ENCODE measurements around the gene MAPK11. TPM values are rescaled to one million over a fixed set of nuclear protein-coding genes. Genes with fewer than 3 reads are reported as not detected.

Gene MAPK11
- total RNA-seq, 4 donors from 2014 or later = 2.0 to 14.0 (median 2.5) TPM; not detected in 1

DNA sequence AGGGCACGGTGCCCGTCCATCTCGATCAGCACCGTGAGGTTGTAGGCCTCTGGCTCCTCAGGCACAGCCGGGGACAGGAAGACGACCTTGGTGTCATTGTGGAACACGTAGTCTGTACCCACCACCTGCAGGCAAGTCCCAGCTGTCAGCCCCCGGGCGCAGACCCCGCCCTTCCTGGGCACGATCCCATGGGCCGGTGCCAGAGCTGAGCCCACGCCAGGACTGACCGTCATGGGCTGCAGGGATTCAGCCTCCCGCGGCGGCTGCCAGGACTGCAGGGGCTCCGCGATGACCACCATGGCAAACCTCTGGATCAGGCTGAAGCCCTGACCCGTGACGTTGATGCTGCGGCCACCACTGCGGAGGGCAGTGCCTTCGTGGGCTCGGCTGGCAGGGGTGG, 11.8 kb upstream of the MAPK11 start:
- Histone ChIP-seq H3K9me3 (no peaks in the 10 kb centered on the region), H3K36me3 (peaks cover 0 to 94% (median 0%) of the 10 kb centered on the region in 3 donors), H3K27me3 (no peaks in the 10 kb centered on the region), H3K4me1 (peaks cover 0 to 8% (median 0%) of the 10 kb centered on the region in 4 donors), H3K4me3 (no peak overlapping the region), H3K27ac (peak overlapping the region in 3 of 4 donors; percentile 19 to 62 (median 32))
- TF ChIP-seq, protein P1, sequence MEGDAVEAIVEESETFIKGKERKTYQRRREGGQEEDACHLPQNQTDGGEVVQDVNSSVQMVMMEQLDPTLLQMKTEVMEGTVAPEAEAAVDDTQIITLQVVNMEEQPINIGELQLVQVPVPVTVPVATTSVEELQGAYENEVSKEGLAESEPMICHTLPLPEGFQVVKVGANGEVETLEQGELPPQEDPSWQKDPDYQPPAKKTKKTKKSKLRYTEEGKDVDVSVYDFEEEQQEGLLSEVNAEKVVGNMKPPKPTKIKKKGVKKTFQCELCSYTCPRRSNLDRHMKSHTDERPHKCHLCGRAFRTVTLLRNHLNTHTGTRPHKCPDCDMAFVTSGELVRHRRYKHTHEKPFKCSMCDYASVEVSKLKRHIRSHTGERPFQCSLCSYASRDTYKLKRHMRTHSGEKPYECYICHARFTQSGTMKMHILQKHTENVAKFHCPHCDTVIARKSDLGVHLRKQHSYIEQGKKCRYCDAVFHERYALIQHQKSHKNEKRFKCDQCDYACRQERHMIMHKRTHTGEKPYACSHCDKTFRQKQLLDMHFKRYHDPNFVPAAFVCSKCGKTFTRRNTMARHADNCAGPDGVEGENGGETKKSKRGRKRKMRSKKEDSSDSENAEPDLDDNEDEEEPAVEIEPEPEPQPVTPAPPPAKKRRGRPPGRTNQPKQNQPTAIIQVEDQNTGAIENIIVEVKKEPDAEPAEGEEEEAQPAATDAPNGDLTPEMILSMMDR (IDR thresholded peaks at IDR 0.05) = no peak
- TF ChIP-seq POLR2A (IDR thresholded peaks at IDR 0.05) = no peak
- no peak for DNase-seq

DNA sequence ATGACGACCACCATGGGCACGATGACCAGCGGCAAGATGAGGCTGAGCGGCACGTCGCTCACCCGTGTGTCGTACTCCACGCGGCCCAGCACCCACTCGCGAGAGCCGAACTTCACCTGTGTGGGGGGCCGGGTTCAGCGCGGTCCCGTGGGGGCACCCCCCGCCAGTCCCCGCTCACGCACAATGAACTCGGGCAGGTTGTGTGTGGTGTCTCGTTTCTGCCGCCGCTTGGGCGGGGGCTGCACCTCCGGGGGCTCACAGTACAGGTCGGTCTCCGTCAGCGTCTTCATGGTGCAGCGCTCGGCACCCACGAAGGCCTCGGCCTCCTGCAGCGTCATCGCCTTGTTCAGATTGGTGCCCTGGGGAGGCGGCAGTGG, 11.2 kb upstream of the MAPK11 start:
- TF ChIP-seq, protein P1 (IDR thresholded peaks at IDR 0.05) = no peak
- no peak for TF ChIP-seq POLR2A (IDR thresholded peaks at IDR 0.05)
- no peaks in the 10 kb centered on the region for H3K27me3 ChIP-seq
- no peak for DNase-seq
- H3K36me3 ChIP-seq = peaks cover 0 to 94% (median 0%) of the 10 kb centered on the region in 3 donors
- no peaks in the 10 kb centered on the region for H3K9me3 ChIP-seq
- H3K27ac ChIP-seq = peak overlapping the region in 1 of 4 donors; percentile 62
- H3K4me3 ChIP-seq = no peak overlapping the region
- H3K4me1 ChIP-seq = peaks cover 0 to 8% (median 0%) of the 10 kb centered on the region in 4 donors

DNA sequence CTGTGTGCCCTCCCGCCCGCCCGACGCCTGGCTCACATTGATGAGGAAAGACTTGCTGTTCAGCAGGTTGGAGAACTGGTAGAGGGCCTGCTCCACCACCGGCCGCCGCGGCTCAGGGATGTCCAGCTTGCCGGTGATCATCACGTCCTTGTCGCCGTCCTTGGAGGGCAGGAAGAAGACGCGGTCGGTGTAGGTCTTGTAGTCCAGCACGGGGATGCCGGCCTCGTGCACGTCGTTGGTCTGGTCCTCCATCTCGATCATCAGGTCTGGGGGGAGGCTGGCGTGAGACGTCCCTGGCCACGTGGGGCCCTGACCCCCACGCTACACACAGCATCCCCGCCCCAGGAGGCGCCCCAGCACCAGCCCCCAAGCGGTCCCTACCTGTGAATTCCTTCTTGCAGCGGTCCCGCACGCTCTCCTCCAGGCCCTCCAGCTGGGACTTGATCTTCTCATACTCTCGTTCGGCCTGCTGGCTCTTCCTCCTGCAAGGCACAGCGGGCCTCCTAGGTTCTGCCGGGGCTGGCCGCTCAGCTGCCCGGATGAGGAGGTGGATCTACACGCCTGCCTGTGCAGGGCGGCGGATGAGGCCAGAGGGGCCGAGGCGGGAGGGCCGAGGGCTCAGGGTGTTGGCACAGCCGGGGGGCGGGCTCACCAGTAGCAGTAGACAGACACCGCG, 10.7 kb upstream of the MAPK11 start:
- Histone ChIP-seq H3K27me3 (no peaks in the 10 kb centered on the region), H3K4me1 (peaks cover 0 to 8% (median 0%) of the 10 kb centered on the region in 4 donors), H3K4me3 (no peak overlapping the region), H3K36me3 (peaks cover 0 to 94% (median 0%) of the 10 kb centered on the region in 3 donors), H3K9me3 (no peaks in the 10 kb centered on the region), H3K27ac (no peak overlapping the region)
- TF ChIP-seq POLR2A (IDR thresholded peaks at IDR 0.05) = no peak
- TF ChIP-seq, protein P1 (IDR thresholded peaks at IDR 0.05) = no peak
- no peak for DNase-seq

DNA sequence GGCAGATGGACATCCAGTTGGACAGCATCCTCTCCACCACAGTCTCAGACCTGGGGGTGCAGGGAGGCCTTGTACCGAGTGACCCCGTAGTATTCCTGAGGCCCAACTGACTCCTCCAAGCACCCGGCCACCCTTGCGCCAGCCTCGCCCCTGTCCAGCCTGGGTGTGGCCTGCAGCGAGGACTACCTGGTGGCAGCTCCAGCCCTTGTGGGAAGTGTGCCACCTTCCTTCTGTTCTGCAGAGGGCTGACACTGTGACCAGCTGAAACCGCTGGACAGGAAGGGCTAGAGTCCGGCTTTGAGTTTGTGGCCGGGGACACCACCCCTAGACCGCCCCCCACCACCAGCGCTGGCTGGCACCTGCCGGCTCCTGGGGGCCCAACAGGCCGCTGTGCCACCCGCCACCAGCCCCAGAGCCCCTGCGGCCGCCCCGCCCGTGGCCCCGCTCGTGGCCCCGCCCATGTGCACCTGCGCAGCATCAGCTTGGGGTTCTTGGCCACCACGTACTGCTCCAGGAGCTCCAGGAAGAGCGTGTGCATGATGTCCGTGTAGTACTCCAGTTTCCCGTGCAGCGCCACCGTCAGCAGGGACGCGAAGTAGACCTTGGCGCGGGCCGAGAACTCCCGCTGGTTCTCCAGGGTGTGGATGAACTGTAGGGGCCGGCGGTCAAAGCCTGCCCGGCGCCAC, 10.0 kb upstream of the MAPK11 start:
- no peak for DNase-seq
- Histone ChIP-seq H3K36me3 (peaks cover 0 to 98% (median 0%) of the 10 kb centered on the region in 3 donors), H3K4me3 (no peak overlapping the region), H3K9me3 (no peaks in the 10 kb centered on the region), H3K27ac (no peak overlapping the region), H3K27me3 (no peaks in the 10 kb centered on the region), H3K4me1 (peaks cover 0 to 8% (median 0%) of the 10 kb centered on the region in 4 donors)
- TF ChIP-seq POLR2A (IDR thresholded peaks at IDR 0.05) = no peak
- TF ChIP-seq, protein P1 (IDR thresholded peaks at IDR 0.05) = no peak

DNA sequence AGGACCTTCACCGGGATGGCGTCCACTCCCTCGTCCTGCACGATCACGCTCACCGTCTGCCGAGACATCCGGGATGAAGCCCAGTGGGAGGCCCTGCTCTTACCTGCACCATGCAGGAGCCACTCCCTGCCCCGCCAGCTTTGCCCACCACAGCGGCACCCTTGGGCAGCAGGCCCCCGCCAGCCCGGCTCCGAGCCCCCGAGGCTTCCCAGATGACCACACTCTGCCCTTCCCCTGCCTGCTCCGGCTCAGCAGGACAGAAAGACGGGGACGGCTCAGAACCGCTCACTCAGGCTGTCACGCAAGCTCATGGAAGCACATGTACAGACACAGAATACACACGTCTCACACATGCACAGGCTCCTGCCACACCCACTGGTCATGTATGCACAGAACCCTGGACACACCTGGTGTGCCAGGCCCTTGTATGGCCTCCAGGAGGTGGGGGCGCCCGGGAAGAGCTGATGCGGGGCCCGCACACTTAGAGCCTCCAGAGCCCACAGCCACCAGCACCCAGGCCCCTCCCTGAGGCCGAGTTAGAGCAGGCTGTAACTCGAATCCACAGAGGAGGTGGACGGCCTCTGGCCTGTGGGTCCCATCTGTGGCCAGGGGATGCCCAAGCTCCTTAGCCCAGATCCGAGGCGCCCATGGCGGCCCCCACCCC, 8.9 kb upstream of the MAPK11 start:
- peaks cover 0 to 8% (median 0%) of the 10 kb centered on the region in 4 donors for H3K4me1 ChIP-seq
- H3K4me3 ChIP-seq = no peak overlapping the region
- H3K36me3 ChIP-seq = peaks cover 0 to 95% (median 0%) of the 10 kb centered on the region in 3 donors
- no peaks in the 10 kb centered on the region for H3K27me3 ChIP-seq
- TF ChIP-seq, protein P1 (IDR thresholded peaks at IDR 0.05) = no peak
- no peak for TF ChIP-seq POLR2A (IDR thresholded peaks at IDR 0.05)
- no peak overlapping the region for H3K27ac ChIP-seq
- H3K9me3 ChIP-seq = no peaks in the 10 kb centered on the region
- no peak for DNase-seq

Measured in Peyer's patch (tissue), 4 donors.